Upper lobe of left lung (tissue), 4 donors: ENCODE data around the gene LAMA3.

Experiments used
- POLR2A ChIP-seq, 4 donors: fragments of 450-650 bp; IDR thresholded peaks; one replicate each; pipeline ENCODE4 v1.5.1; 2016 to 2017; ENCODE audit warnings: antibody characterized with exemption in 4 of 4, mild to moderate bottlenecking in 2 of 4
- POLR2AphosphoS5 ChIP-seq, 2 donors: sonication (generic); formaldehyde crosslinking; IDR thresholded peaks; one replicate each; pipeline ENCODE4 v1.5.1; 2017; ENCODE audit warnings: antibody characterized with exemption in 2 of 2
- TF ChIP-seq, protein P1 (sequence below), 6 experiments: fragments of 450-650 bp in 4 of 6; fragments of 200-600 bp in 2 of 6; sonication (generic) in 2 of 6; IDR thresholded peaks; one replicate each; pipeline ENCODE4 v1.5.1; 2016 to 2019; ENCODE audit warnings: antibody characterized with exemption in 6 of 6

DNA sequence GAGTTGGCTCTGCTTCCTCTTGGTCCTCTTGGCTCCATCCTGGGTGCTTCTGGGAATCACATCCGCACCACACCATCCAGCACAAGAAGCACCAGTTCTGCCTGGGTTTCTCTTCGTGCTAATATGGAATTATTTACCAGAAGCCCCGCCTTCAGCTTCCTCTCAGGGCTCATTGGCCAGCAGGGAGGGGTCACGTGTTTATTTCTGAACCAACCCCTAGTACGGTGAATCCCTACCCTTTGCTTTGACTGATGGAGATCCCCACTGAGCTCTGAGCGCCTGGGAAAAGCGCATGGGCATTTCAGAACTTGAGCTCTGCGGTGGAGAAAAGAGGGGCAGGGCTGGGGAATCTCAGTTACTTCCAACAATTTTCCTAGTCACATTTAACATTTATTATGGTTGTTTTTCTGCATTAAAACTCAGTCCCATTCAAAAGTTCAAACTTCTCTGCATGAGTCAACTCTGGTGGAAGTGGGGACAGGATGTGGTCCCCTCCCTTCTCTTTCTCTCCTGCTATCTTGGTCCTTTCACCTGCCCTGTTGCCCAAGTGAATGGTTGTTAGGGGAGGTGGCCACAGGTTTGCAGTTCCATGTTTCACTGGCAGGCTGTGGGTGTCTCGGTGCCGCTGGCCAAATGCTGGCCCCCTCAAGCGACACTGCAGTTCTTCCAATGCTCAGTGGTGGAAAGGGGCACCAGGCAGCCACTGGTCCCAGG is 248.9 kb downstream of the LAMA3 start:
- TF ChIP-seq POLR2AphosphoS5 (IDR thresholded peaks at IDR 0.05): no peak
- TF ChIP-seq POLR2A (IDR thresholded peaks at IDR 0.05): no peak
- TF ChIP-seq, protein P1, sequence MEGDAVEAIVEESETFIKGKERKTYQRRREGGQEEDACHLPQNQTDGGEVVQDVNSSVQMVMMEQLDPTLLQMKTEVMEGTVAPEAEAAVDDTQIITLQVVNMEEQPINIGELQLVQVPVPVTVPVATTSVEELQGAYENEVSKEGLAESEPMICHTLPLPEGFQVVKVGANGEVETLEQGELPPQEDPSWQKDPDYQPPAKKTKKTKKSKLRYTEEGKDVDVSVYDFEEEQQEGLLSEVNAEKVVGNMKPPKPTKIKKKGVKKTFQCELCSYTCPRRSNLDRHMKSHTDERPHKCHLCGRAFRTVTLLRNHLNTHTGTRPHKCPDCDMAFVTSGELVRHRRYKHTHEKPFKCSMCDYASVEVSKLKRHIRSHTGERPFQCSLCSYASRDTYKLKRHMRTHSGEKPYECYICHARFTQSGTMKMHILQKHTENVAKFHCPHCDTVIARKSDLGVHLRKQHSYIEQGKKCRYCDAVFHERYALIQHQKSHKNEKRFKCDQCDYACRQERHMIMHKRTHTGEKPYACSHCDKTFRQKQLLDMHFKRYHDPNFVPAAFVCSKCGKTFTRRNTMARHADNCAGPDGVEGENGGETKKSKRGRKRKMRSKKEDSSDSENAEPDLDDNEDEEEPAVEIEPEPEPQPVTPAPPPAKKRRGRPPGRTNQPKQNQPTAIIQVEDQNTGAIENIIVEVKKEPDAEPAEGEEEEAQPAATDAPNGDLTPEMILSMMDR (IDR thresholded peaks at IDR 0.05): no peak
